Upper lobe of left lung (tissue), 6 donors: ENCODE data around the gene GLB1L3. TPM values are rescaled to one million over a fixed set of nuclear protein-coding genes. Genes with fewer than 3 reads are reported as not detected.

Source experiments
- ATAC-seq, 2 donors: fragments of 200-7000 bp; cut with Tn5 transposase; one replicate each; pipeline ENCODE4 v1.9.1; 2022; ENCODE audit warnings: mild to moderate bottlenecking in 2 of 2, moderate library complexity in 2 of 2; ENCODE audit not compliant: low FRiP score in 2 of 2
- DNase-seq, 2 donors: peaks; one replicate each; pipeline ENCODE4 v3.0.0-alpha.2; 2019 to 2020
- H3K27ac ChIP-seq, 4 donors: fragments of 200-600 bp; sonication (generic); one replicate each; pipeline ENCODE4 v1.5.1; 2016 to 2019
- H3K27me3 ChIP-seq, 4 donors: fragments of 200-600 bp; sonication (generic); one replicate each; pipeline ENCODE4 v1.5.1; 2017 to 2019
- H3K36me3 ChIP-seq, 4 donors: fragments of 200-600 bp; sonication (generic); one replicate each; pipeline ENCODE4 v1.5.1; 2016 to 2019
- H3K4me1 ChIP-seq, 4 donors: fragments of 200-600 bp; sonication (generic); one replicate each; pipeline ENCODE4 v1.5.1; 2018 to 2019
- H3K4me3 ChIP-seq, 4 donors: fragments of 200-600 bp; sonication (generic); one replicate each; pipeline ENCODE4 v1.5.1; 2017 to 2019; ENCODE audit warnings: mild to moderate bottlenecking in 2 of 4, moderate library complexity in 1 of 4
- H3K9me3 ChIP-seq, 4 donors: fragments of 200-600 bp; sonication (generic); one replicate each; pipeline ENCODE4 v1.5.1; 2018 to 2019
- EP300 ChIP-seq, 4 donors: sonication (generic); formaldehyde crosslinking; IDR thresholded peaks; one replicate each; pipeline ENCODE4 v1.5.1; 2017; ENCODE audit warnings: antibody characterized with exemption in 4 of 4, control low read depth in 2 of 4
- POLR2A ChIP-seq, 4 donors: fragments of 450-650 bp; IDR thresholded peaks; one replicate each; pipeline ENCODE4 v1.5.1; 2016 to 2017; ENCODE audit warnings: antibody characterized with exemption in 4 of 4, mild to moderate bottlenecking in 2 of 4
- POLR2AphosphoS5 ChIP-seq, 2 donors: sonication (generic); formaldehyde crosslinking; IDR thresholded peaks; one replicate each; pipeline ENCODE4 v1.5.1; 2017; ENCODE audit warnings: antibody characterized with exemption in 2 of 2
- WGBS, 2 donors: methylation state at CpG; one replicate each; pipeline ENCODE4 v1.1.5; 2017 to 2018; 5-methylcytosine and 5-hydroxymethylcytosine counted together
- total RNA-seq, 6 donors: library from RNA; depleted of rRNA in 4 of 6; stranded (reverse); fragments of >200 nt in 4 of 6; gene quantifications; one replicate each; pipeline versions ENCODE4 v1.1.0 to v1.2.1, GENCODE V29; 2016 to 2021
- TF ChIP-seq, protein P1 (sequence below), 6 experiments: fragments of 450-650 bp in 4 of 6; fragments of 200-600 bp in 2 of 6; sonication (generic) in 2 of 6; IDR thresholded peaks; one replicate each; pipeline ENCODE4 v1.5.1; 2016 to 2019; ENCODE audit warnings: antibody characterized with exemption in 6 of 6
- donor health status: DM: no; HTN: no; CAD: no; lungs with moderate emphysema.
- donor health status: DM: no; HTN: yes; CAD: no; lungs with severe emphysema.

The GLB1L3 gene
- total RNA-seq, 6 donors from 2014 or later, result 0.17 to 1.3 (median 1.0) TPM; not detected in 2

GRCh38 chr11:134355136-134355535 is 79.0 kb downstream of the GLB1L3 start:
- DNase-seq (no peak), ATAC-seq (no peak)
- TF ChIP-seq POLR2AphosphoS5 (IDR thresholded peaks at IDR 0.05) (no peak), POLR2A (IDR thresholded peaks at IDR 0.05) (no peak), EP300 (IDR thresholded peaks at IDR 0.05) (no peak)
- TF ChIP-seq, protein P1, sequence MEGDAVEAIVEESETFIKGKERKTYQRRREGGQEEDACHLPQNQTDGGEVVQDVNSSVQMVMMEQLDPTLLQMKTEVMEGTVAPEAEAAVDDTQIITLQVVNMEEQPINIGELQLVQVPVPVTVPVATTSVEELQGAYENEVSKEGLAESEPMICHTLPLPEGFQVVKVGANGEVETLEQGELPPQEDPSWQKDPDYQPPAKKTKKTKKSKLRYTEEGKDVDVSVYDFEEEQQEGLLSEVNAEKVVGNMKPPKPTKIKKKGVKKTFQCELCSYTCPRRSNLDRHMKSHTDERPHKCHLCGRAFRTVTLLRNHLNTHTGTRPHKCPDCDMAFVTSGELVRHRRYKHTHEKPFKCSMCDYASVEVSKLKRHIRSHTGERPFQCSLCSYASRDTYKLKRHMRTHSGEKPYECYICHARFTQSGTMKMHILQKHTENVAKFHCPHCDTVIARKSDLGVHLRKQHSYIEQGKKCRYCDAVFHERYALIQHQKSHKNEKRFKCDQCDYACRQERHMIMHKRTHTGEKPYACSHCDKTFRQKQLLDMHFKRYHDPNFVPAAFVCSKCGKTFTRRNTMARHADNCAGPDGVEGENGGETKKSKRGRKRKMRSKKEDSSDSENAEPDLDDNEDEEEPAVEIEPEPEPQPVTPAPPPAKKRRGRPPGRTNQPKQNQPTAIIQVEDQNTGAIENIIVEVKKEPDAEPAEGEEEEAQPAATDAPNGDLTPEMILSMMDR (IDR thresholded peaks at IDR 0.05), result no peak
- no peaks in the 10 kb centered on the region for H3K27me3 ChIP-seq
- 75 to 77% methylated on average over 2 of the region's 2 CpGs for WGBS, 2 donors
- no peak overlapping the region for H3K27ac ChIP-seq
- H3K4me3 ChIP-seq, result no peak overlapping the region
- no peaks in the 10 kb centered on the region for H3K36me3 ChIP-seq
- peaks cover 0 to under 1% (median 0%) of the 10 kb centered on the region in 4 donors for H3K4me1 ChIP-seq
- H3K9me3 ChIP-seq, result no peaks in the 10 kb centered on the region

GRCh38 chr11:134355656-134356055 is 79.5 kb downstream of the GLB1L3 start:
- TF ChIP-seq EP300 (IDR thresholded peaks at IDR 0.05) (no peak), POLR2A (IDR thresholded peaks at IDR 0.05) (no peak)
- TF ChIP-seq, protein P1 (IDR thresholded peaks at IDR 0.05), result no peak
- Histone ChIP-seq H3K4me3 (no peak overlapping the region), H3K36me3 (no peaks in the 10 kb centered on the region), H3K4me1 (peaks cover 0 to 3% (median 0%) of the 10 kb centered on the region in 4 donors), H3K27me3 (no peaks in the 10 kb centered on the region), H3K9me3 (no peaks in the 10 kb centered on the region), H3K27ac (no peak overlapping the region)
- ATAC-seq (no peak), DNase-seq (no peak)
- WGBS, 2 donors, result 90 to 91% methylated on average over 5 of the region's 5 CpGs

GRCh38 chr11:134356656-134357544 is 80.7 kb downstream of the GLB1L3 start:
- TF ChIP-seq, protein P1 (IDR thresholded peaks at IDR 0.05), result no peak
- no peak for TF ChIP-seq POLR2AphosphoS5 (IDR thresholded peaks at IDR 0.05)
- no peak for TF ChIP-seq POLR2A (IDR thresholded peaks at IDR 0.05)
- TF ChIP-seq EP300 (IDR thresholded peaks at IDR 0.05), result no peak
- H3K36me3 ChIP-seq, result no peaks in the 10 kb centered on the region
- H3K27ac ChIP-seq, result no peak overlapping the region
- no peaks in the 10 kb centered on the region for H3K27me3 ChIP-seq
- 93% methylated on average over 17 to 21 of the region's 21 CpGs for WGBS, 2 donors
- peaks cover 0 to 3% (median 0%) of the 10 kb centered on the region in 4 donors for H3K4me1 ChIP-seq
- peak in 1 of 2 donors; percentile 5 for ATAC-seq
- H3K9me3 ChIP-seq, result no peaks in the 10 kb centered on the region
- DNase-seq, result no peak
- H3K4me3 ChIP-seq, result no peak overlapping the region

DNA sequence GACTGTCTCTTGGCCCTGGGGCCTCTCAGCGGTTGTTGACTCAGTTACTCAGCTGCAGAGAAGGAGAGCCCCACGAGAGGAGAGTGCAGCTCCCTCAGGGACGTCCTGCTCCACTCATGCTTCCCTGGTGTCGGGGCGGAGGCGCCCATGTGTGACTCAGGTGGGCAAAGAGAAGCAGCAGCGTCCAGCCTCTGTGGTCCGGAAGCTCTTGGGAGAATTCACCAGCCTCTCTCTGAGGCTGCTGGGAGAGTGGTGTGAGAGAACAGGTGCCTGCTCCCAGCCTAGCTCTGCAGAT is 81.3 kb downstream of the GLB1L3 start:
- DNase-seq, result peak in 1 of 2 donors; percentile 41
- Histone ChIP-seq H3K4me1 (peaks cover 0 to 3% (median 0%) of the 10 kb centered on the region in 4 donors), H3K27me3 (no peaks in the 10 kb centered on the region), H3K9me3 (no peaks in the 10 kb centered on the region), H3K27ac (no peak overlapping the region), H3K4me3 (no peak overlapping the region), H3K36me3 (no peaks in the 10 kb centered on the region)
- no peak for ATAC-seq
- WGBS, 2 donors, result 87 to 95% methylated on average over 4 to 8 of the region's 8 CpGs
- TF ChIP-seq EP300 (IDR thresholded peaks at IDR 0.05) (no peak), POLR2A (IDR thresholded peaks at IDR 0.05) (no peak)
- TF ChIP-seq, protein P1 (IDR thresholded peaks at IDR 0.05), result no peak
